ENCODE data around the gene MECP2.
A peak's percentile ranks its signal among the peaks of the same experiment; 100 is the strongest.

The MECP2 gene

DNA sequence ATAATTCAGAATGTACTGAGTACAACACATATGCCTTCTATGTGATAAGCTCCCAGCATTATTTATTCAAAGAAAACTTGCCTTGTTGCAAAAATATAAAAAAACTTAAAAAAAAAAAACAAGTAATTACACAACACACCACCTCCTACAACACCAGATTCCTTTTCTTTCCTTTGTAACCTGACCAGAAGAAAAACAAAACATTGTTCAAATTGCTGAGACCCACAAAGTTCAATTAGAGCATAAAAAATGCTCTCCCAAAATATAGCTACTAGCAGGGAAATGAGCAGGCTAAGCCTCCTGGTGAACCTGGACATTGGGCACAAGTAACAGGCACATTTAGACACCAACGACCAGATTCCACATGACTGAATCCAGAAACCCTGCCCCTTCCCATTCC is 38.3 kb downstream of the MECP2 start:
- DNase-seq: no peak

DNA sequence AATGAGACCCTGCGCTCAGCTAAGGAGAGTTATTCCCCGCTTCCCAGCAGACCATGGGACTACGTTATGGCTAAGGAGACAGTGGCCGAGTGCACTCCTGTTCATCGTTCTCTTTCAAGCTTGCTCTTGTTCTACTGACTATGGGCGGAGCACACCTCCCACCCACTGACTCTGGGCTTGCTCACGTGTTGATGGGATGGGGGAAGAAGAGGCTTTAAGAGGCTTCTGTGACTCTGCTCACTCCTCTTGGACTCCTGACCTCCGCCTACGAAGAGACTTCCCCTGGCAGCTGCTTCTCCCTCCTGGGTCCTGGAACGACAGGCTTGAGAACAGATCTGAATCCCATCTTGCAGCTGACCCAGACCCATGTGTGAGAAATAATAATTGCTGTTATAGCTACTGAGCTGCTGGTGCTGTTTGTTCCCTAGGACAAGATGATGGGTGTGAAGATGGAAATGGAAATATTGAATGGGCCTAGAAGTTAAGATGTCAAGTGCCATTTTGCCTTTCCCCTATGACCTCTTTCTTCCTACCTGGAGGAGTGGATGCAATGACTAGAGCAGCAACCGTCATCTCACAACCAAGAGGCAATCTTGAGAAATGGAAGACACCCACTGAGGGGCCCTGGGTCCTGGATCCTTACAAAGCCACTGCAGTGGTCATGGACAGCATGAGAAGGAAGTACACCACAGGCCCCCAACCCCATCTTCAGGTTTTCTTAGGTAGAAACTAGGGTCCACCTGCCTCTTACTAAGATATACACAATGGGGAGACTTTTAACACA is 39.1 kb downstream of the MECP2 start:
- no peak for DNase-seq

DNA sequence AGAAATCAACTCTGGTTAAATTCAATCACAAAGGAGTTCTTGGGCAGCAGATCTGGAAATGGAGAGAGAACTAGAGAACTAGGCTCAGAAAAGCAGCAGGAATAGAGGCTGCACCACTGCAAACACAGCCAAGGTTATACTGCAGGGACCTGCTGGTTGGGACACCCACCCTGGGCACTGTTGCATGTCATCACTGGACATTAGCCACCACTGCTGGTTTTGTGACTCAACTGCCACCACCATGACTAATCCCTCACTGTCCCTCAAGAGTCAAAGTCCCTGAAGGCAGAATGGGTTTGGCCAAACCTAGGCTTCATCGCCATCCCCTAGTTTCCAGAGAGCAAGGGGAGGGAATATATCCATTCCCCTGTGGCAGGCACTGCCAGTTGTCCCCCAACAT is 39.7 kb downstream of the MECP2 start:
- DNase-seq: no peak

- DNase-seq: peak; percentile 80
Measured at GRCh38 chrX:154056770-154057241, 40.7 kb downstream of the MECP2 start.

DNA sequence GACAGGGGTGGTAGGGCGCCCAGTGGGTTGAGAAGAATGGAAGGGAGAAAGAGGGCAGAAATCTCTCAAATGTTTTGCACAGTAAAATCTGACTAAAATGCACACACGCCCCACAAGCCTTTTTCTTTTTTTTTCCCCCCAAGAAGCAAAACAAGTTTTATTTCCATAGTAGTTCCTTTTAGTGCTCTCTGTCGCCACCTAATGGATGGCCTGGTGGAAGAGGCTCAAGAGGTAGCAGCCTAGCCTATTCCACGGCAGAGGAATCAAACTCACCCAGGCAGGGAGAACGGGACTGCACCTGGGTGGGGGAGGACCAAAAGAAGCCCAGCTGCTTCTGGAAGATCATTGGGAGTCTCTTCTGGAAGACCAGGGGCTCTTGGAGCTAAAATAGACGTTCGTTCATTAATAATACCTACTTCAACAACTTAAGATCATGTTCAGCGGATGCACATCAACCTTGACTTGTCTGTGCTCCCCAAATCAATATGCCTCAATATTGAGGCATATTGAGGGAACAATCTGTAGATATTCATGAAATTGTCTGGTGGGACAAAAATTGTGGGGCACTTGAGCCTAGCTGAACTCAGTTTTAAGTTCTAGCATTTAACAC is 46.2 kb downstream of the MECP2 start:
- peak; percentile 25 for DNase-seq

GRCh38 chrX:154050113-154050495 is 47.4 kb downstream of the MECP2 start:
- DNase-seq: no peak

- DNase-seq: no peak
Measured at GRCh38 chrX:154049209-154050112, 48.1 kb downstream of the MECP2 start.

GRCh38 chrX:154048398-154048797 is 49.1 kb downstream of the MECP2 start:
- no peak for DNase-seq

DNA sequence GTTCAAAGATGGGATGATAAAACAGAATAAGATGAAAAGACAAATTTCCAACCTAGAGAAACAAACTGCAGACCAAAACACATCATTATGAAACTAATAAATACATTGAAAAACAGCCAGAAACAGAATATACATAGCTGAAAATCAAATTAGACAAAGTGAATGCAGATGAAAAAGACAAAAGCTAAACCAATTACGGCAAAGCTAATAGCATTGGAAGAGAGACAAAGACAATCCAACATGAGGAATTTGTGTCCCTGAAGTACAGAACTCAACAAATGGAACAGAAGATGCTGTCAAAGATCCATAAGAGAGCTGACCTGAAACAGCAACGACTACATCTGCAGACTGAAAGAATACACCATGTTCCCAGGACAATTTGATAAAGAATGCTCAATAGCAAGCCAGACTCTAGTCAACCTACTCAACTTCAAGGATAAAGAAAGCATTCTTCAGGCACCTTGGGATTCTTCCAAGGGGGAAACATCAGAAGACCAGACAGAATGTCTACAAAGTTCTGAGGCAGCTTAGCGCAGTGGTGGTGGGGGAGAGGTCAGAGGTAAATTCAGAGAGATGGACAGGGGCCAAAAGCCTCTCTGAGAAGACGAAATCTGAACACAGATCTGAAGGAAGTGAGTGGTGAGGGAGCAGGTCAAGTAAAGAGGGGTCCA is 50.4 kb downstream of the MECP2 start:
- DNase-seq: no peak

DNA sequence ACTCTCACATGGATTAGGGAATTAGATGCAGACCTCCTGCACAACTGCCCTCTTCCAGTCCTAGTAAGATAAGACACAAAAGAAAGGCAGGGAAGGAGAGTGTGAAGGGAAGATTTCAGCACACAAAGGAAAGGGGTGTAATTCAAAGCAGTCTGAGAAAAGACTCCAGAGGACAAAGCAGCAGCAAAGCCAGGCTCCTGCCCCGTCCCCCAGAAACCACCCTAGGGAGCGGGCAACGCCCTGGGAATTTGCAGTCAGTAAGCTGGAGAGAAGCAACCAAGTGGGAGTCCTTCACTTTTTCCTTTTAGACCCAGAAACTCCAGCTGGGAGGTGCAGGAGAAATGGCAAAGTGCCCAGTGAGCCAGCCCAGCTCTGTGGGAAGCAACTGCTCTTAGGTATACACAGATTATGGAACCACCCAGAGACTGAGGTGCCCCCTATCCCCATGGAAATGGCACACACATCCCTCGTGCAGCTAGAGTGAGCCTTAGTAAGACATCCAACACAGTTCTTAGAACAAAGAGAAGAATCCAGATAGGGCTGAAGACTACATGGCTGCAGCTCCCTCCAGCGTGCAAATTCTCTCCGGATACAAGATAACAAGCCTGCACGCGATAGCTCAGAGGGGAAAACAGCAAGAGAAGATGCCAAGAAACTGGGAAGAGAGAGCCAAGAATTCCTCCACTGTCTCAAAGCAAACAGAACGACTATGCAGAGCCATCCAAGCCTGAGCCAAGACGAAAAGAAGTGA is 51.3 kb downstream of the MECP2 start:
- no peak for DNase-seq

DNA sequence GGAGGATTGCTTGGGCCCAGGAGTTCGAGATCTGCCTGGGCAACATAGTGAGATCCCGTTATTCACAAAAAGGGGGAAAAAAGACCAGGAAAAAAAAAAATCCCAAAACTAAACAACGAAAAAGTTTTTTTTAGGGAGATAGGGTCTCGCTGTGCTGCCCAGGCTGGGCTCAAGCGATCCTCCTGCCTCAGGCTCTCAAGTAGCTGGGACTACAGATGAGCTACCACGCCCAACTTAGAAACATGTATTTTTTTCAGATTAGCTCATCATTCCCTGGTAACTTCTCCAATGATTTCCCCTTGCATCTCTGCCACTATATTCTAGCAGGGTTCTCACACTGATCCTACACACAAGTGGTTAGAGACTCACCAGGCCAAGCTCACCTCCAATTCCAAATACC is 53.4 kb downstream of the MECP2 start:
- no peak for DNase-seq

GRCh38 chrX:154043003-154043763 is 54.3 kb downstream of the MECP2 start:
- no peak for DNase-seq

DNA sequence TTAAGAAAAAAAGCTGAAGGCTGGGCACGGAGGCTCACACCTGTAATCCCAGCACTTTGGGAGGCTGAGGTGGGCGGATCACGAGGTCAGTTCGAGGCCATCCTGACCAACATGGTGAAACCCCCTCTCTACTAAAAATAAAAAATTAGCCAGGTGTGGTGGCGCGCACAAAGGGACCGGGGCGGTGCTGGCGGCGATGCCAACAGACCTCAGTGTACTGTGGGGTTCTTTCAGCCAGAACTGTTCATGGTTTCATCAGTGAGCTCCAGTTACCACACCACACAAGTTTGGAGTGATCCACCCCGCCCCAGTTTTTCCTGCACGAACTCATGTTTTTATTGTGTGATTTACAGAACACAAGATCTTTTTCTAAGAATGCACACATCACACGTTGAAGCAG is 56.7 kb downstream of the MECP2 start:
- DNase-seq: no peak

GRCh38 chrX:154040307-154040756 is 57.2 kb downstream of the MECP2 start:
- no peak for DNase-seq

DNA sequence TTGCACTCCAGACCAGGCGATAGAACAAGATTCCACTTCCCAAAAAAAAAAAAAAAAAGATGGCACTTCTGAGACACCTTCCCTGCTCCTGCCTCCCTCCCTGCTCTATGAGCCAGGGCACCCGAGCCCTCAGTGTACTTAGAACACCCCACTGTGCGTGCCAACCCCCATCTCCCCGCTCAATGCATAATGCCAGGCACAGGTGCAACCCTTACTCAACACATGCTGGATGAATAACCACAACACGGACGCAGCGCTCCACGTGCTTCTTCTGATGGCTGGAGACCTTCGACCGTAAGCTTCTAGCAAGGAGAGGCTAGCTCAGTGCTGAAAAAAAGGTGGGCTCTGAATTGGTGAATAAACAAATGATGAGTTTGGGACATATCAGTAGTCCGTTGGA is 57.9 kb downstream of the MECP2 start:
- DNase-seq: no peak

- DNase-seq: no peak
Measured at GRCh38 chrX:154038656-154039055, 58.9 kb downstream of the MECP2 start.

- DNase-seq: no peak
Measured at GRCh38 chrX:154037754-154038153, 59.8 kb downstream of the MECP2 start.

- no peak for DNase-seq
Measured at GRCh38 chrX:154036513-154036912, 61.0 kb downstream of the MECP2 start.

- DNase-seq: no peak
Measured at GRCh38 chrX:154033848-154034247, 63.7 kb downstream of the MECP2 start.

- no peak for DNase-seq
Measured at GRCh38 chrX:154032653-154033052, 64.9 kb downstream of the MECP2 start.

GRCh38 chrX:154032160-154032559 is 65.4 kb downstream of the MECP2 start:
- DNase-seq: no peak

Measured in NCI-H2107 (cell line).